ENCODE data around the gene AADACL4. TPM values are rescaled to one million over a fixed set of nuclear protein-coding genes. Genes with fewer than 3 reads are reported as not detected.

AADACL4 gene
- total and polyA plus RNA-seq, 9 of the 15 experiments (the other 6 are each of a cell fraction or from before 2014, with no cell fraction given) = not detected

- Histone ChIP-seq H3K36me3 (ENCODE audit: control insufficient read depth, insufficient read depth, low read length) (no peaks in the 10 kb centered on the region), H3K79me2 (ENCODE audit: control insufficient read depth, insufficient read depth, low read length) (peaks cover 11% of the 10 kb centered on the region), H3K27ac (ENCODE audit: extremely low read depth, low read depth, low read length) (no peak overlapping the region), H3K4me3 (no peak overlapping the region), H4K20me1 (replicated peaks; ENCODE audit: control insufficient read depth, insufficient read depth, low read length) (no peaks in the 10 kb centered on the region), H2AFZ (ENCODE audit: low read depth, low read length) (no peak overlapping the region), H3K4me2 (ENCODE audit: insufficient read depth, low read length) (no peak overlapping the region), H3K9ac (ENCODE audit: insufficient read depth in 1 of 2, low read depth in 2 of 2, low read length in 2 of 2) (no peak overlapping the region), H3K9me3 (replicated peaks; ENCODE audit: control insufficient read depth, insufficient read depth, low read depth, low read length) (peaks cover 3% of the 10 kb centered on the region; the same call in 1 of the 2 replicates), H3K27me3 (ENCODE audit: control insufficient read depth in 2 of 2, insufficient read depth in 2 of 2, low read length in 2 of 2) (no peaks in the 10 kb centered on the region), H3K9me1 (ENCODE audit: control insufficient read depth, insufficient read depth, low read length) (no peaks in the 10 kb centered on the region), H3K4me1 (replicated peaks in 1 of 2; ENCODE audit: control insufficient read depth in 2 of 2, insufficient read depth in 2 of 2, low read length in 2 of 2) (peaks cover 6% of the 10 kb centered on the region in 2 experiments; a peak in 4 of 5 replicates)
- no peak for ATAC-seq
- WGBS (ENCODE audit: insufficient coverage, low coverage, missing lambda C conversion rate) = 9% methylated on average over 6 of the region's 6 CpGs
- no peak for DNase-seq (ENCODE audit: extremely low read depth in 1 of 4, low spot score in 3 of 4)
- in situ Hi-C loops (cut with MboI) (no loop called here), intact Hi-C loops (cut with micrococcal nuclease) (loop anchor here (10.0 kb wide), 1 partner anchor 113 kb away; the partner anchor contains the start of gene PRAMEF12)
- CTCF ChIA-PET (ENCODE audit: low intra/inter-chr PET ratio) = no interaction called here
- FAIRE-seq = no peak
- POLR2A ChIA-PET = no interaction called here
- no TSS peak for BruUV-seq (replicated peaks)
- TF ChIP-seq ZNF143 (CRISPR knock-in tag; IDR thresholded peaks at IDR 0.05) (no peak), ATF3 (IDR thresholded peaks at IDR 0.05) (no peak), ATF3 (CRISPR knock-in tag; conservative IDR thresholded peaks at IDR 0.05) (no peak), MCM7 (IDR thresholded peaks at IDR 0.05) (no peak), CTCF (IDR thresholded peaks at IDR 0.05 in 2 of 3, conservative IDR thresholded peaks at IDR 0.05 in 1 of 3; ENCODE audit: insufficient read depth in 2 of 3, low read depth in 1 of 3, low read length in 3 of 3) (no peak), PHB (CRISPR knock-in tag; IDR thresholded peaks at IDR 0.05) (no peak), RB1 (IDR thresholded peaks at IDR 0.05; ENCODE audit: low read depth) (no peak), SRF (CRISPR knock-in tag; IDR thresholded peaks at IDR 0.05) (no peak), ARID2 (IDR thresholded peaks at IDR 0.05) (no peak), ESRRB (CRISPR knock-in tag; IDR thresholded peaks at IDR 0.05; ENCODE audit: borderline replicate concordance) (no peak), ZNF354B (CRISPR knock-in tag; IDR thresholded peaks at IDR 0.05) (no peak), NR2F6 (CRISPR knock-in tag; IDR thresholded peaks at IDR 0.05) (no peak), YBX1 (IDR thresholded peaks at IDR 0.05) (no peak), TEAD1 (CRISPR knock-in tag; IDR thresholded peaks at IDR 0.05) (no peak)
- TF ChIP-seq, protein P1, sequence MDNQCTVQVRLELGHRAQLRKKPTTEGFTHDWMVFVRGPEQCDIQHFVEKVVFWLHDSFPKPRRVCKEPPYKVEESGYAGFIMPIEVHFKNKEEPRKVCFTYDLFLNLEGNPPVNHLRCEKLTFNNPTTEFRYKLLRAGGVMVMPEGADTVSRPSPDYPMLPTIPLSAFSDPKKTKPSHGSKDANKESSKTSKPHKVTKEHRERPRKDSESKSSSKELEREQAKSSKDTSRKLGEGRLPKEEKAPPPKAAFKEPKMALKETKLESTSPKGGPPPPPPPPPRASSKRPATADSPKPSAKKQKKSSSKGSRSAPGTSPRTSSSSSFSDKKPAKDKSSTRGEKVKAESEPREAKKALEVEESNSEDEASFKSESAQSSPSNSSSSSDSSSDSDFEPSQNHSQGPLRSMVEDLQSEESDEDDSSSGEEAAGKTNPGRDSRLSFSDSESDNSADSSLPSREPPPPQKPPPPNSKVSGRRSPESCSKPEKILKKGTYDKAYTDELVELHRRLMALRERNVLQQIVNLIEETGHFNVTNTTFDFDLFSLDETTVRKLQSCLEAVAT (IDR thresholded peaks at IDR 0.05) = no peak
- TF ChIP-seq, protein P2, sequence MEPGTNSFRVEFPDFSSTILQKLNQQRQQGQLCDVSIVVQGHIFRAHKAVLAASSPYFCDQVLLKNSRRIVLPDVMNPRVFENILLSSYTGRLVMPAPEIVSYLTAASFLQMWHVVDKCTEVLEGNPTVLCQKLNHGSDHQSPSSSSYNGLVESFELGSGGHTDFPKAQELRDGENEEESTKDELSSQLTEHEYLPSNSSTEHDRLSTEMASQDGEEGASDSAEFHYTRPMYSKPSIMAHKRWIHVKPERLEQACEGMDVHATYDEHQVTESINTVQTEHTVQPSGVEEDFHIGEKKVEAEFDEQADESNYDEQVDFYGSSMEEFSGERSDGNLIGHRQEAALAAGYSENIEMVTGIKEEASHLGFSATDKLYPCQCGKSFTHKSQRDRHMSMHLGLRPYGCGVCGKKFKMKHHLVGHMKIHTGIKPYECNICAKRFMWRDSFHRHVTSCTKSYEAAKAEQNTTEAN (CRISPR knock-in tag; IDR thresholded peaks at IDR 0.05) = no peak
- TF ChIP-seq, protein P3, sequence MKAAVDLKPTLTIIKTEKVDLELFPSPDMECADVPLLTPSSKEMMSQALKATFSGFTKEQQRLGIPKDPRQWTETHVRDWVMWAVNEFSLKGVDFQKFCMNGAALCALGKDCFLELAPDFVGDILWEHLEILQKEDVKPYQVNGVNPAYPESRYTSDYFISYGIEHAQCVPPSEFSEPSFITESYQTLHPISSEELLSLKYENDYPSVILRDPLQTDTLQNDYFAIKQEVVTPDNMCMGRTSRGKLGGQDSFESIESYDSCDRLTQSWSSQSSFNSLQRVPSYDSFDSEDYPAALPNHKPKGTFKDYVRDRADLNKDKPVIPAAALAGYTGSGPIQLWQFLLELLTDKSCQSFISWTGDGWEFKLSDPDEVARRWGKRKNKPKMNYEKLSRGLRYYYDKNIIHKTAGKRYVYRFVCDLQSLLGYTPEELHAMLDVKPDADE (conservative IDR thresholded peaks at IDR 0.05; ENCODE audit: control insufficient read depth, low read depth, low read length) = no peak
These were observed 17.8 kb downstream of the AADACL4 start for GRCh38 chr1:12661606-12662219.

Data from K562 (cell line).